HG02884 (cell line): ENCODE results near the gene KIF23.

Source experiments
- ATAC-seq: cut with Tn5 transposase; IDR thresholded peaks from one replicate; pipeline ENCODE4 v1.9.1; 2021; ENCODE audit warnings: mild to moderate bottlenecking, moderate library complexity; ENCODE audit not compliant: unreplicated experiment

KIF23 gene

GRCh38 chr15:69394556-69395282 lies 19.4 kb upstream of the KIF23 start:
- no peak for ATAC-seq

DNA sequence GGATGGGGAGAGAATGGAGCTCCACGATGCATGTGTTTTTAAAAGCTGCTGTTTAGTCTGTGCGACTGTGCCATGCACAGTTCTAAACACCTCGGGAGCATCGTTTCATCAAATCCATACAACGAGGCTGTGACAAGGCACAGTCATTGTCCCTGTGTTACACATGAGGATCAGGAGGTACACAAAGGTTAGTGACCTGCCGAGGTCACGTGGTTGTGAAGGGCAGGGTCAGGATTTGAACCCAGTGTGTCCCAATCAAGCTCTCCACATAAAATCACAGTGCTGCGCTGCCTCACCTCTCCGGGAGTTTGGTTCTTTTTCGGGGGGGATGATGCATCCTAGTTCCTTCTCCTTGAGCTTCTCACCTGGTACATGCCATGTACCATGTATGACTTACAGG lies 18.7 kb upstream of the KIF23 start:
- ATAC-seq = no peak

GRCh38 chr15:69395991-69396390 lies 18.2 kb upstream of the KIF23 start:
- ATAC-seq = no peak

DNA sequence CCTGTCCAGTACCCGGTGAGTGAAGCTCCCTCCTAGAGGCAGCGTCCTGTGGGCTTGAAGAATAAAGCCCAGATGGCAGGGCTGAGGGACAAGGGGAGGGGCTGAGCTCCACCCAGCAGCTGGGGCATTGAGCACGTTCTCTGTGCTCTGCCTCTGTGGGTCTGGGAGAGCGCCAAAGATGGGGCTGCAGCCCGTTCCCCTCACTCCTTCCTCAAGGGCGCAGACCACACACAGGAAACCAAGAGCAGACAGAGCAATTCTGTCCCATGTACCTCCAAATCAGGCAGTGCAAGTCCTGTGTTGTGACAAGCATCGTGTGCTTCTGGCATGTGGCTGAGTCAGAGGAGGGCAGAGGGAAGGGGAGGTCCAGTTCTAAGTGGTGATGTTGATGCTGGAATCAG lies 15.7 kb upstream of the KIF23 start:
- no peak for ATAC-seq

DNA sequence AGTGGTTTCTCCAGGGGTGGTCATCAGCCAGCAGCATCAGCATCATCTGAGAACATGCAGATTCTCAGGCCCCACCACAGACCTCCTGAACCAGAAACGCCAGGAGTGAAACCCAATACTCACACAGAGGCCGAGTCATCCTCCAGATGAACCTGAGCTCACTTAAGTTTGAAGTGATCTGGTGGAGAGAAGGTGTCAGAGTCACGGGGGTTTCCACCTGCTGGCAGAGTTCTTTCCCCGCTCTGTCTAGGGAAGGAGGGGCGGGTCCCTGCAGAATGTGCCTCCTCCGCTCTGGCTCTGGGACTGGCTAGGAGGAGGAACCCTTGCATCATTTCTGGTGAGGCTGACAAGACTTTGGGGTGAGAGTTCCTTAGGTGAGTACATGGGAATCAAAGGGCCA lies 13.3 kb upstream of the KIF23 start:
- ATAC-seq = no peak

DNA sequence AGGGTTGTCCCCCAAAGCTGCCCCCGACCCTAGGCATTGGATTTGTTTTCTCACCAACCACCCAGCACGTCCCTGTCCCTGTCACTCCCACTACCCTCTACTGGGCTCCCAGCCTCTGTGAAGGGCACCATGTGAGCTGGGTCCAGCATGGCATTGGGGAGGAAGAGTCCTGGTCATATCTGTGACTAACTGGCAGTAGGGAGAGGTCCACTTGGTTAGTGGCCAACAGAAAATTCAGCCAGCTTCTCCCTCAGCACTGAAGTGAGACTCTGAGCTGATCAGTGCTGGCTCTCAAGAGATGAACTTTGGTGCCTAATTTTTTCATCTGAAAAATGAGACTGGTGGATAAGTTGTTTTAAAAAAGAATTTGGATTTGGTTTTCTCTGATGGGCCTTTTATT lies 11.3 kb upstream of the KIF23 start:
- ATAC-seq = no peak

DNA sequence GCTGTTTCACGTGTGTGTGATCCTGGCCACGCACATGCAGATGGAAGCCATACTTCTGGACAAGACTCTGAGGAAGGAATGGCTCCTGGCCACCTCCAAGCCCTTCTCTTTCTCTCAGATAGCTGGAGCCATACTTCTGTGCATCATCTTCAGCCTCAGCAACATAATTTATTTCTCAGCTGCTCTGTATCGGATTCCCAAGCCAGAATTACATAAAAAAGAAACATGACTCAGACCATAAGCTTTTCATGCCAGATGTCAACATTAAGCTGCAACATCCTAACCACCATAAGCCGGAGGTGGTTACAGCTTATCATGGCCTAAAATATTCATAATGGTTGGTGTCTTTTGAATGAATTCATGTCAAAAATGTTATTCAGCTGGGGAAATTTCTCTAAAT lies 10.6 kb upstream of the KIF23 start:
- no peak for ATAC-seq

DNA sequence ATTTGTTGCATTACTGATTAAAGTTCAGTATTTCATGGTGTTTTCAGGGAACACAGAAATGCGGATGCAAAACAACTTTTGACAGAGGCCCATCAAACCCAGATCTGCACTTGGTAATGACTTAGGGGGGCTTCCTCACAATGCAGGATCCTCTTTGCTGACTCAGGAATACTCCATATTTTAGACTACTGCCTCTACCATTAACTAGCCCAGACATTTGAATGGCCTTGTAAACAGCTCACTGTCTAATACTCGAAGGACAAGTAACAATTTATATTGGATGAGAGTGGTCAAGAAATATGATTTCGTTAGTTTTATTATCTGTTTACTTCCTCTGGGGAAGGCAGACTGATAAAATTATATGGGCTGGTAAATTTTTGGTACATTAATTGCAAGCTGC lies 9.0 kb upstream of the KIF23 start:
- no peak for ATAC-seq

DNA sequence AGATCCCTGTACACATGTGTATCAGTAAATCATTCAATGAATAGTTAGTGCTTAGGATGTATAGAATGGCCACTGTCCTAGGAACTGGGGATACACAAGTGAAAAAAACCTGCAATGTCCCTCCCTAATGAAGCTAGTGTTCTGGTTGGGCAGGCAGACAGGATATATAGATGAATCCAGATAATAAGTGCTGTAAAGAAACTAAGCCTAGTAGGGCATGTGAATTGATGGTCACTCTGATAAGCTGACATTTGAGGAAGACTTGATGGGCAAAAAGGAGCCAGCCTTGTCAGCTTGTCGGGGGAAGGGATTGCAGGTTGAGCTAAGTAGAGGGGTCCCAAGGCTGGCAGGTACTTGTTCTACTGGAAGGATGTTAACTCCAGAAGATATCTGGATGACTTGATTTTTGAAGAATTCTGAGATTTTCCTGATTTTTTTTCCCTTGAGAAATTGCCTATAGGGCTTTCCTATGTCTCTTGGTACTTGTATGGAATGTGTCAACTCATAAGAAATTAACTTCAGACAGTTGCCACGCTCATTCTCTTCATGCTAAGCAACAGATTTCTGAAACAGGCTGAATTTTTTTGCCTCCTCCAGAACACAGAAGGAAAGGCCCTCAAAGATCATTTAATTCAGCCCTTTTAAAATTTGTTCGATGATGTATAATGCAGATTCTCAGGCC lies 6.3 kb upstream of the KIF23 start:
- no peak for ATAC-seq

GRCh38 chr15:69408841-69409240 lies 5.3 kb upstream of the KIF23 start:
- no peak for ATAC-seq

DNA sequence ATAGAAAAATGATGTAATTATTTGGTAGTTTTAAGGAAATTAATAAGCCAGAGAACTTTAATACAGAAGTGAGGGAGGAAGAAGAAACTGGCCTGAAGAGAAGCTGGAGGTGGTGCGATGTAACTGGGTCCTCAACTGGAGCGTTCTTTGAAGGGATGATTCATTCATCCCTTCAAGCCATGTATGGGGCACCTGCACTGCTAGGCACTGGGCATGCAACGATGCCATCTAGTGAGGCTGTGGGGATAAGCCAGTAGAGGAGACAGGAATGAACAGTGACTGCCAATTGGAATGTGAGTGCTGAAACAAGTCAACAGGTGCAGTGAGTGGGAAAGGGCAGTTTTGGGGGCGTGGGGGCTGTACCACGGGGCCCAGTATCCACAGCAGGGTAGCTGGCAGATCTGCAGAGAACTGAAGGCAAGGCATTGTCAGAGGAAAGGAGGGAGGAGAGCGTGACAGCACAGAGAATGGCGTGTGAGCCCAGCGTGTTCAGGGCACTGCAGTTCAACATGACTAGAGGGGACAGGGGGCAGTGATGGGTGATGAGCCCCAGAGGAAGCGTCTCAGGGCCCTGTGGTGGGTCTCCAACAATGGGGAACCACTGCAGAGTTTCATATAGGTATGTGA lies 3.8 kb upstream of the KIF23 start:
- ATAC-seq = no peak

DNA sequence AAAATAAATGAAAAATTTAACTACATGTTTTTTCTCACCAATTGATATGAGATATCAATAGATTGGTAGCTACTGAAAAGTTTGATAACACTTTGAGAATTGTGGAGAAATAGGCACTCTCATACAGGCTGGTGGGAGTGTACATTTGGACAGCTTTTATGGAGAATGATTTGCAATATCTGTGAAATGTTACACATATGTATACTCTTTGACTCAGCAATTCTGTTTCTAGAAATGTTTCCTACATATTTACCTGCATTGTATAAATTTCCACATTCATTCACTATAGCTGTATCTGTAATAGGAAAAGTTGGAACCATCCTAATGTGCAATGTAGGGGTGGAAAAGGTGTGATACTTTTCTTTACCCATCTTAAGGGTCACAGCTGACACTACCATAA lies 1.9 kb upstream of the KIF23 start:
- ATAC-seq = no peak

- ATAC-seq = no peak
These were observed 1.4 kb upstream of the KIF23 start for GRCh38 chr15:69412701-69413100.

DNA sequence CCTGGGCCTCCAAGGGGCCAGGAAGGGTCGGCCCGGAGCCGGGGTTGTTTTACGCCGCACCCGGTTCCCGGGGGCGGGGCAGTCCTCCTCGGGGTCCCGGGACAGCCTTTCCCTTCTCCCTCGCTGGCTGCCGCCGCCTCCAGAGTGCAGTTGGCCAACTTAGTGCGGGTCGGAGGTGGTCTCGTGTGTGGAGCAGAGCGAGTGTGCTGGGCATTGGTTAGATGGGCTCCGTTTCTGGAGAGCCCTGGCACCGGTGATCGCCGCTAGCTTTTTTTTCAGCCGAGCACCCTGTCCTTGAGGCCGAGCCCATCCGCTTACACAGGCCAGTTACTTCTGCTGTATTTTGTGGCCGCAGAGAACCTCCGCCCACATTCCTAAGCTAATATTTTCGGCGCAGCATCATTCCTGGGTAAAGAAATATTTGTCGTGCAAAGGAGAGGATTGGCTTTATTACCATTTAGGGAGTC lies 585 bp downstream of the KIF23 start:
- peak; percentile 29 for ATAC-seq

- no peak for ATAC-seq
These were observed 1.2 kb downstream of the KIF23 start for GRCh38 chr15:69415381-69415780.

DNA sequence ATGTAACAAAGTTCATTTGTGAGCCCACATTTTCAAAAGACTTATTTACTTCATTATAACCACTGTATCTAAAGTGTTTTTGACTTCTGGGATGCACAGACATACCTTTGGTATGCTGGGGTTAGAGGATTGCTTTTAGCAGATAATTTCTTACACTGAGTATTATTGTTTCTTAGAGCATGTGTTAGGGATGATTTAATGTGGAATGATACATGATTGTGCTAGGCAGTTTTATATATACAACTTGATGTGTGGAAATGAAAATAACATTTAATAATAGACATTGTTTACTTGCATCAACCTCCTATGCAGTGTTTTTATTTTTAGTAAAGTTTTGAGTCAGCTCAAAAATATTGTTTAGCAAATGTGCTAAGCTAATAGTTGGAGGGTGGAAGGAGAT lies 3.4 kb downstream of the KIF23 start:
- no peak for ATAC-seq

- no peak for ATAC-seq
These were observed 7.3 kb downstream of the KIF23 start for GRCh38 chr15:69421498-69421897.

GRCh38 chr15:69422336-69422895 lies 8.3 kb downstream of the KIF23 start:
- ATAC-seq = no peak

GRCh38 chr15:69424001-69424400 lies 9.9 kb downstream of the KIF23 start:
- ATAC-seq = no peak

DNA sequence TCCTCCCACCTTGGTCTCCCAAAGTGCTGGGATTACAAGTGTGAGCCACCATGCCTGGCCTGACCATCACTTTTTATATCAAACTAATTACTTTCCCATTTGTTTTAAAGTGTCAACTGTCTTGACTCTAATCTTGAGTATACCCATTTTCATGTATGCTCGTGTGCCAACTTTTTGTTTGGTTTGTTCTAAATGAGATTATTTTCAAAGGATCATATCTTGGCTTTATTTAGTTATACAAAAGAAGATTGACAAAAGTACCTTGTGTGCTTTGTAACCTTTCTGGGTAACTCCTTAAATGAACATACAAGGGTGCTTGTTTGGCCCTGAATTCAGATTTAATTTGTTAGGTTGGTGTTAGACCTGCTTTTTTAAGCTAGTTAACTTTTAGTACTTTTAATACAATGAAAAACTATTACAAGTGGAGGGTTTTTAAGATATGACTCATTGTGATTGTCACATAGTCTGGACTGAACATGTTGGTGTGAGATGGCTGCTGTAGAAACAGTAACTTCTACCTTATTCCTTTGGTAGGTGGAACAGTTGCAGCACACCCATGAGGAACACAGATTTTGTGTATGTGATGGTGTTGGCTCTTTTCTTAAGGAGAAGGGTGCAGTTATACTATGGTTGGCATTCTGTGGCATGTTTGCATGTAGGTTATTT lies 10.7 kb downstream of the KIF23 start:
- no peak for ATAC-seq

DNA sequence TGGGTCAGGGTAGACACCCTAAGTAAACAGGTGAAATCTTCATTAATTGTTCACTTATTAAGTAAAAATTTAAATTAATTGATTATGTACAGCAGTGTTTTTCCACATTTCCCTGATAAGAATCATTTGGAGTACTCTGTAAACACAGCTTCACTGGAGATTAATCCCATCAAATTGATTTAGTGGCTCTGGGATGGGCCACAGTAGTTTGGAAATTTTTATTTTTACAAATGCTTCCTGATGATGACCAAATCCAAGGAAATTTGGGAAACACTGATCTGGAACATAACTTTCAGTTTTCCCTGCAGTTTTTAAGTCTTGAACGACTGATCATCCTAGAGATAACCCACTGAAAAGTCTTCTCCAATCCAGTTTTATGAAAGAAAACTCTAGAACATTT lies 19.7 kb downstream of the KIF23 start:
- no peak for ATAC-seq
